GM18519 (cell line): Measurements from ENCODE around the gene MCU.
"Not testable (repeated sequence)": the region's sequence is repeated elsewhere in the genome, so short reads cannot be mapped to it uniquely, and the experiment has no call there.

Source experiments
- ATAC-seq: cut with Tn5 transposase; IDR thresholded peaks from one replicate; pipeline ENCODE4 v1.9.1; 2021; ENCODE audit warnings: mild to moderate bottlenecking, moderate library complexity; ENCODE audit not compliant: unreplicated experiment, low FRiP score

Gene MCU

DNA sequence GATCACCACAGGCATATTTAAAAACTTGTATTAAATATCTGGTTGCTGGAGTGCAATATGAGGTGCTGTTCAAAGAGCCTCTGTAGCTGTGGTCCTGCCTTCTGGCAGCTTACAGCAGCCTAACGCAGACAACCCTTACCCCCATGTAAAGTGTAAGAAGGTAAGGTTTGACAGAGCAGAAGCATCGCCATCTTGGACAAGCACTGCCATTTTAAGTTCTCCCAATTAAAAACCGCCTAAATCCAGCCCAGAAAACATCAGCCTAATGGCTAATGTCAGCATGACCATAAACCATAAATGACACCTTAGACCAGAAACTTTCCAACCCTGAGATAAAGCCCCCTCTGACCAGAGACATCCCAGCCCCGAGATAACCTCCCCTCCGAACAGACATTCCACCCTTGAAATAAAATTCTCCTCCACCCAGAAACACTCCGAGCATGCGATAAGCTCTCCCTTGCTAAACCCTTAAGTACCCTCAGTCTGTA, 196.3 kb downstream of the MCU start:
- ATAC-seq, result no peak

DNA sequence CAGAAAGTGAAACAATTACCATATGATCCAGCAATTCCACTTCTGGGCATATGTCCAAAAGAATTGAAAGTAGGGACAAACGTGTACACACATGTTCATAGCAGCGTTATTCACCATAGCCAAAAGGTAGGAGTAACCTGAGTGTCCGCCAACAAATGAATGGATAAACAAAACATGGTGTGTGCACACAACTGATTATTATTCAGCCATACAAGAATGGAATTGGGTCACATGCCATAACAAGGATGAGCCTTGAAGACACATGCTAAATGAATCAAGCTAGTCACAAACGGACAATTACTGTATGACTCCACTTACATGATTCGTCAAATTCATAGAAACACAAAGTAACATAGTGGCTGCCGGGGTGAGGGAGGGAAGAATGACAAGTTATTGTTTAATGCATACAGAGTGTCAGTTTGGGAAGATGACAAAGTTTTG, 197.5 kb downstream of the MCU start:
- no peak for ATAC-seq

DNA sequence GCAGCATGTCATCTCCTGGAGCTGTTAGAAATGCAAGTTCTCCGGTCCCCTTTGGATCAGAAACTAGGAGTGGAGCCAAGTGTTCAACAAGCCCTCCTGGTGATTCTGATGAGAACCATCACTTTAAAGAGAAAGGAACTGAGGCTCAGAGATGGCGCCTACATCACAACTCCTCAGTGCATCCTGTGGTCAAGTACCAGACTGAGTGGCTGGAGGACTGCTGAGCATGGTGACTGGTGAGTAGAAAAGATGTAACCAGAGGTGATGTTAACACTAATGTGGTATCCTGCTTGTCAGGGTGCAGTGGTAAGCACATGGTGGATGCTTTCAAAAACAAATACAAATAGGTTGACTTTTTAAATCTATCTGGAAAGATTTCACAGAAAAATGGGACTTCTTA, 198.1 kb downstream of the MCU start:
- ATAC-seq, result no peak

DNA sequence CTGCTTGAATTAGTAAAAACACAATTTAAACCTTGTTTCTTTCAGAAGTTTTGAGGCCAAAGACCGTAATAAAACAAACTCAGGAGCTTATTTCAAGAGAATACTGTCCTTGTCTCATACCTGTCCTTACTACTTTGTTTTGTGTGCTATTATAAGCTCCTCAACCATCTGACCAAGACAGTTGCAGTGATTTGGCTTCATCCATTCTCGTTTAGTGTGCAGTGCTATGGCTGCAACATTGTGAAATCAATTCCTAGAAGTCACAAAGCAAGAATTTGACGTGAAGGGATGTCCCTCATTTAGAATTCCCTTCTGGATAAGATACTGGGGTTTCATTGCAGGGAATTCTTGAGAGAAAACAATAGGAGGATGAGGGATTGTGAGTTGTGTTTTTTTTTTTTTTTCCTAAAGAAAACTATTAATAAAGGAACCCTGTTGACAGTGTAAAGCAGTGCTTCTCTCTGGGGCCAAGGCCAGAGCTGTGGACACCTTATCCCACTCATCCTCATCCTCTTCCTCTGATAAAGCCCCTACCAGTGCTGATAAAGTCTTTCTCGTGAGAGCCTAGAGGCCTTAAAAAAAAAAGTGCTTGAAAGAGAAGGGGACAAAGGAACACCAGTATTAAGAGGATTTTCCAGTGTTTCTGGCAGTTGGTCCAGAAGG, 201.3 kb downstream of the MCU start, which contains the start of gene OIT3:
Gene OIT3, plus strand, starts transcription at position 604 of the 663 bp plus-strand sequence. CDS start 60 bp downstream, outside the sequence.
- no peak for ATAC-seq

DNA sequence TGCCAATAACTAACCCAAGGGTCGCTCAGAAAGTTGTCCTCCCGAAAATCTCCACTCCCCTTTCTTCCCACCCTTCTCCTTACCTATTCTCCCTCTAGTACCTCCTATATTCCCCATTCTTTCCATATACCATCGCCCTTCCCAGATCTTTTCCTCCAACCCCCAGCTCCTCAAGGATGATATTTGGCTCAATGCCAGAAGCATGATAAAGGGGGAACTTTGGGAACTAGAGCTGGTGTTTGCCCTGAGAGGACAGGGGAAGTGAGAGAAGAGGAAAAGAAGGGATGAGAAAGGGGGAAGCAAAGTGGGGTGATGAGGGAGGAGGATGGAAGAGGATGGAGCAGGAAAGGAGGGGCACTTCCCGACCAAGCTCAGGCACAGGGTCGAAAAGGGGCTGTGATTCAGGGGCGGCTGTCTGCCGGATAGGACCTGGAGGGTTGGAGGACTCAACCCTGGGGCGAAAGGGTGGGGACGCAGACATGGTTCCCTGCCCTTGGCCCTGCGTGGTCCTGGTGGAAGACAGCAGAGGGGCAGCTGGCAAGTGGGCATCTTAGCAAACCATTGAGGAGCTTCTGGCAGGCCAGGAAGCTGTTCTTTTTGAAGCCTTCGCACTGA, 203.4 kb downstream of the MCU start:
- no peak for ATAC-seq

DNA sequence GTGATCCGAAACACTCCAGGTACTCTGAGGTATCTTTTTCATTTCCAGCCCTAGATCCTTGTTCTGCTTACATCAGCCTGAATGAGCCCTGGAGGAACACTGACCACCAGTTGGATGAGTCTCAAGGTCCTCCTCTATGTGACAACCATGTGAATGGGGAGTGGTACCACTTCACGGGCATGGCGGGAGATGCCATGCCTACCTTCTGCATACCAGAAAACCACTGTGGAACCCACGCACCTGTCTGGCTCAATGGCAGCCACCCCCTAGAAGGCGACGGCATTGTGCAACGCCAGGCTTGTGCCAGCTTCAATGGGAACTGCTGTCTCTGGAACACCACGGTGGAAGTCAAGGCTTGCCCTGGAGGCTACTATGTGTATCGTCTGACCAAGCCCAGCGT, 206.7 kb downstream of the MCU start:
- no peak for ATAC-seq

DNA sequence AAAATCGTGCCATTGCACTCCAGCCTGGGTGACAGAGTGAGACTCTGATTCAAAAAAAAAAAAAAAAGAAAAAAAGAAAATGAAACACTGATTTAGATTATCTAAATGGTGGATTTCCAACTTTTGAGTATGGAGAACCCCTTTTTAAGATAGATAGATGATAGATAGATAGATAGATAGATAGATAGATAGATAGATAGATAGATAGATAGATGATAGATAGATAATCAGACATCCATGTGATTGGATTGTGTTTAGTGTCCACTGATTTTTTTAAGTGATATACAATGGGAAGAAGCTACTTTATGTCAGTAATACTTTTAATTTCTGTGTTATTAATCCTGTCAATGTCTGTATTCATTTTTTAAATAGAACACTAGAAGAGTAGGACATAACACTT, 207.6 kb downstream of the MCU start:
- ATAC-seq, result no peak

DNA sequence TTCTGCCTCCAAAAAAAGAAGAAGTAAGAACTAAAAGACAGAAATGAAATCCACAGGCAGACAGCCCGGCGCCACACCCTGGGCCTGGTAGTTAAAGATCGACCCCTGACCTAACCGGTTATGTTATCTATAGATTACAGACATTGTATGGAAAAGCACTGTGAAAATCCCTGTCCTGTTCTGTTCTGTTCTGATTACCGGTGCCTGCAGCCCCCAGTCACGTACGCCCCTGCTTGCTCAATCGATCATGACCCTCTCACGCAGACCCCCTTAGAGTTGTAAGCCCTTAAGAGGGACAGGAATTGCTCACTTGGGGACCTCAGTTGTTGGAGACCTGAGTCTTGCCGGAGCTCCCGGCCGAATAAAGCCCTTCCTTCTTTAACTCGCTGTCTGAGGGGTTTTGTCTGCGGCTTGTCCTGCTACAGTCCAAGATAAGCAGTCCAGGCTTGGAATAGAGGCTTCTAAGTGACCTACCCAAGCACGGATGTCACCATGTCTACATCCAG, 212.1 kb downstream of the MCU start:
- not testable (repeated sequence) for ATAC-seq

DNA sequence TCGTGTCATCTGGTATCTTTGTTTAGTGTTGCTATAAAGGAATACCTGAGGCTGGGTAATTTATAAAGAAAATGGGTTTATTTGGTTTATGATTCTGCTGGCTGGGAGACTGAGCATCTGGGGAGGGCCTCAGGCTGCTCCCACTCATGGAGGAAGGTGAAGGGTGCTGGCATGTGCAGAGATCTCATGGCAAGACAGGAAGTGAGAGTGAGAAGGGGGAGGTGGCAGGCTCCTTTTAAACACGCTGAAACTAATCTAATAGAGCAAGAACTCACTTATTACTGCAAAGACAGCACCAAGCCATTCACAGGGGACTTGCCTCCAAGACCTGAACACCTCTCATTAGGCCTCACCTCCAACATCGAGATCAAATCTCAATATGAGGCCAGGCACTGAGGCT, 212.9 kb downstream of the MCU start:
- no peak for ATAC-seq

DNA sequence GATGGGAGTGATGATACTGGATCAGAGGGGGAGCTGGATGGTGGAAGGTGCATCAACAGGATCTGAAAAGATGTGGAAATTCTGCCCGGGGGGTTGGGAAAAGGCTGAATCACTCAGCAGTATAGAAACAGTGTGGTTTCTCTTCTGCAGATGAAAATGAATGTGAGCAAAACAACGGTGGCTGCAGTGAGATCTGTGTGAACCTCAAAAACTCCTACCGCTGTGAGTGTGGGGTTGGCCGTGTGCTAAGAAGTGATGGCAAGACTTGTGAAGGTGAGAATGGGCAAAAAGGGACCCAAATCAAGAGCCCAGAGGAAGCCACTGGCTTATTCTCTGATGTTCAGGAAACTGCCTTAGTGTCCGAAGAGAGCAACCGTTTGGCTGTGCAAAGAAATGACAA, 214.5 kb downstream of the MCU start:
- ATAC-seq, result no peak

DNA sequence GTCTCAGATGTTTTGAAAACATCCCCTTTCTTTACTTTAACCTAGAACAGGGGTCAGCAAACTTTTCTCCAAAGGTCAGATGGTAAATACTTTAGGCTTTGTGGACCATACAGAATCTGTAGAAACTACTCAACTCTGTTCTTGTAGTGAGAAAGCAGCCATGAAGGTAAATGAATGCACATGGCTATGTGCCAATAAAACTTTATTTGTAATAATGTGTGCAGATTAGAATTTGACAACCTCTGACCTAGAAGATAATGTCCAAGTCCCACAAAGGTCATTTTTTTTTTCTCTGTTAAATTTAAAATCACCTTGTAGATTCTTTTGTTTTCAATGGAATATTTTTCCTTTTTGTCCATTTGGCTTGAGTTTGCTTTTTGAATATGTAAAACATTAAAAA, 218.8 kb downstream of the MCU start:
- ATAC-seq, result no peak

DNA sequence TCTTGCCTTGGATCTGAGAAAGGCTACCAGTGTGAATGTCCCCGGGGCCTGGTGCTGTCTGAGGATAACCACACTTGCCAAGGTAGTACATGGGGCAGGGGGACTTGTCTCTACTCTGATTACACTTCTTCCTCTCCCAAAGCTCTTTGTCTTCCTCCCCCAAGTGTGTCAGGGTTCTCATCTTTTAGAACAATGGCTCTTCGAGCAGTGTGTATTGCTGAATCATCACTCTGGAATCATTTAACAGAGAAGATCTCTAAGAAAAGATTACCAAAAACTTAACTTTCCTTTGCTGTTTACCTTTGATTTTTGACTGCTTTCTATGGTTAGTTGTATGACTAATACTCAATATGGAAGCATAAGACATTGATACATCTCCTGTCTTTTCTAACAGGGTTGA, 219.8 kb downstream of the MCU start:
- no peak for ATAC-seq

DNA sequence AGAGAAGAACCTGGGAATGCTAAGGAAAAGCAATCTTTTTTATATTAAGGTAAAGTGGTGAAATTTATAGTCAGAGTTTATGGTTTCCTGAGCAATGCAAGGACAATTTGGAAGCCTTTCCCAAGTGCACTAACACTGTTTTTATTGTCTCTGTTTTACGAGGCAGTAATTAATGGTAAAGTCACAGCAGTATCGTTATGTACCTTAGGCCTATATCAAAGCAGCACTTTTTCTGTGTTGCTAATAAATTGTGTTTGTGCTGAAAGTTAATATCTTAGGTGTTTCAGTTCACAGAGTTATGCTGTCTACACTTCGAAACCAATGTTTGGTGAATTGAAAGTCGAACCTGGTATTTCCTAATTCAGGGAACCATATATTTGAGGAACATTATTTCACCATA, 220.8 kb downstream of the MCU start:
- no peak for ATAC-seq

DNA sequence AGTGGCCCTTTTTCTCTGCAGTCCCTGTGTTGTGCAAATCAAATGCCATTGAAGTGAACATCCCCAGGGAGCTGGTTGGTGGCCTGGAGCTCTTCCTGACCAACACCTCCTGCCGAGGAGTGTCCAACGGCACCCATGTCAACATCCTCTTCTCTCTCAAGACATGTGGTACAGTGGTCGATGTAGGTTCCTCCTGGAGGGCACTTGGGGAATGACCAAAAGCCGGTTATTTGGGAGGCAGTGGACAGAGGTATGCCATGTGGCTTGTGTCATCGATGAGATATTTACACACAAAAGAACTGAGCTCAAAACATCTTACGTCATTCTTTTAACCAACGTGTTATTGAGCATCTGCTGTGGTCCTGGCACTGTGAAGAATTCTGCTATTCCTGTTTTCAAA, 221.3 kb downstream of the MCU start:
- no peak for ATAC-seq

DNA sequence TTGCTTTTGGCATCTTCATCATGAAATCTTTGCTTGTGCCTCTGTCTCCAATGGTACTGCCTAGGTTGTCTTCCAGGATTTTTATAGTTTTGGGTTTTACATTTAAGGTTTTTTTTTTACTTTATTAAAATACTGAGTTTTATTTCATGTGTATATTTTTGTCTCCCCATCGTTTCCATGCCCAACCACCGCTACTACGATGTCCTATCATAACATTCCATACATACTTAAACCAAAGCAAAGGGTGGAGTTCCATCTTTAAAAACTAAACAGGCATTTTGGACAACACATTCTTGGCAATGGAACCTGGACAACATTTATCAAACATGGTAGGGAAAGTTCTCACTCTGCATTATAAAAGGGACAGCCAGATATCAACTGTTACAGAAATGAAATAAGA, 225.3 kb downstream of the MCU start:
- not testable (repeated sequence) for ATAC-seq

DNA sequence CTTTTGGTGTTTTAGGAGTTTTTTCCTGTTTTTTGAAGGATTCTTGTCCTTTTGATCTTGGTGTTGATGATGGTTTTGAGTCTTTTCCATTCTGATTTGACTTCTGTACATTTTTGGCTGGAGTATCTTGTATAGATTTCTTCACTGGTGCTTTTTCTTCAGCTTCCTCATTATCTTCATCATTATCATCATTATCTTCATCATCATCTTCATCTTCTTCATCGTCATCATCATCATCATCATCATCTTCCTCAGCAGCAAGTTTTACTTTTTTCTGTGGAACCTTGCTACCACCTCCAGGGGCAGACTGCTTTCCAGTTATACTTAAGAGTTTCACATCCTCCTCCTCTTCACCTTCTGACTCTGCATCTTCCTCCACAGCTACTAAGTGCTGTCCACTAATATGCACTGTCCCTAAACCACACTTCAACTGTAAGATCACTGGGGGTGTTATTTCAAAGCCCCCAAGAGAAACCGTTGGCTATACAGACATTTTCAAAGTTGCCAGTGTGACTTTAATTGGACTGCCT, 225.9 kb downstream of the MCU start:
- not testable (repeated sequence) for ATAC-seq

DNA sequence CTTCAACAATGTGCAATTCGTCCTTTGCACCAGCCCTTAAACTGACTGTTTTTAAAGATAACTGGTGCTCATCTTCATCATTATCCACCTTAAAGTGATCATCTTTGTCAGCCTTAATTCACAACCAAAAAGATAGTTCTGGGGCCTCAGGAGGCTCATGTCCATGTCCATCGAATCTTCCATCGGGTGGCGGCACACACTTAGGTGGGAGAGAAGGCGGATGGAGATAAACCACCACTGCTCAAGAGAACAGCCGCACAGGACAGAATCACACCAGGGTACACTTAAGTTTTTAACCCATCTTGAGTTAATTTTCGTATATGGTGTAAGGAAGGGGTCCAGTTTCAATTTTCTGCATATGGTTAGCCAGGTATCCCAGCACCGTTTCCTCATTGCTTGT, 226.4 kb downstream of the MCU start:
- no peak for ATAC-seq

DNA sequence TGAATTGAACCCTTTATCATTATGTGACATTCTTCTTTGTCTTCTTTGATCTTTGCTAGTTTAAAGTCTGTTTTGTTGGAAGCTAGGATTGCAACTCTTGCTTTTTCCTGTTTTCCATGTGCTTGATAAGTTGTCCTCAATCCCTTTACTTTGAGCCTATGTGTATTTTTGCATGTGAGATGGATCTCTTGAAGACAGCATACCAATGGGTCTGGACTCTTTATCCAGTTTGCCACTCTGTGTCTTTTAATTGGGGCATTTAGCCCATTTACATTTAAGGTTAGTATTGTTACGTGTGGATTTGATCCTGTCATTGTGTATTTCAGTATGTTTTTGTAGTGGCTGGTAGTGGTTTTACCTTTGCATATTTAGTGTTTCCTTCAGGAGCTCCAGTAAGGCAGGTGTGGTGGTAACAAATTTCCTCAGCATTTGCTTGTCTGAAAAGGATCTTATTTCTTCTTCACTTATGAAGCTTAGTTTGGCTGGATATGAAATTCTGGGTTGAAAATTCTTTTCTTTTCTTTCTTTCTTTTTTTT, 229.3 kb downstream of the MCU start:
- not testable (repeated sequence) for ATAC-seq

DNA sequence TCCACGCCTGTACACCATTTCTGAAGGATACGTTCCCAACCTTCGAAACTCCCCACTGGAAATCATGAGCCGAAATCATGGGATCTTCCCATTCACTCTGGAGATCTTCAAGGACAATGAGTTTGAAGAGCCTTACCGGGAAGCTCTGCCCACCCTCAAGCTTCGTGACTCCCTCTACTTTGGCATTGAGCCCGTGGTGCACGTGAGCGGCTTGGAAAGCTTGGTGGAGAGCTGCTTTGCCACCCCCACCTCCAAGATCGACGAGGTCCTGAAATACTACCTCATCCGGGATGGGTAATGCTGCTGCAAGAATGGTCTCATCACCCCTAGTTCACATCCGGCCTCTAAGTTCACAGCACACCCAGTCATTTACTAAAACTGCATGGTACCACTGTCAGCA, 232.4 kb downstream of the MCU start:
- no peak for ATAC-seq

DNA sequence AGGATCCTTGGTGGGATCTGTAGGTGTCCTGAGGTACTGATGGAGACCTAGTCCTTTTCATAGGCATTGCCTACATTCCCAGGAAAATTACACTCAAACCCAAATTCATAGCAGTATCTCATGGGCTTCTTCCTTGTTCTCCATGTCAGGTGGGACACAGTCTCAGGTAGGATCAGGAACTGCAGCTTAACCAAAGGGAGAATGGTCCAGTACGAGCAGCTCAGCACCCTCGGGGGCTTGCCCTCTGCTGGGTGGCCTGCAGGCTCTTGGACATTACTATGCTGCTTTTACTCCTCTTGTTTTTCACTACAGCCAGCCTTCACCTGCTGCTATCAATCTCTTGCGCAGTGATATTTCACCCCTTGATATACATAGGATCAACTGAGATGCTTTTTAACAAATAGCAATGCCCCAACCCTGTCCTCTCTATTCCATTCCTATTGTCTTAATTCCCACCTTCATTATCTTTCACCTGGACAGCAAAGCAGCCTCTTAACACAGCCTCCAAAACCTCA, 234.1 kb downstream of the MCU start:
- ATAC-seq, result no peak

DNA sequence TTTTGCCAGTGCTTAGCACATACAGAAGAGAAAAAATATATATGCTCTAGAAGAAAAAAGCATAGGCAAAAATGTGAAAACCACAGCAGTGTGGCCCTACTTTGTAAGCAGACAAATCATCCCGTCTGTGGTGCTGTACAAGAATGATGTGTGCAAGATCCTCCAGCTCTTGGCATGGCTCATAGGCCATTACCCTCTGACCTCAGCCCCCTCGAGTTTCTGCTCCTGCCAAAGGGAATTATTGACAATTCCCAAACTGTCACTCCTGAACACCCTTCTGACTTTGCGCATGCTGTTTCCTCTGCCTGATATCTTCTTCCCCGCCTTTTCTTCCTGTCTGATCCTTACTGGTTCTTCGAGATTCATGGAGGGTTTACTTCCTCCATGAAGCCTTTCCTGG, 235.5 kb downstream of the MCU start:
- no peak for ATAC-seq
